OCI-LY7 (cell line): ENCODE results near the gene ARFGEF3. TPM values are rescaled to one million over a fixed set of nuclear protein-coding genes. Genes with fewer than 3 reads are reported as not detected.

Experiments used
- BruUV-seq: library from RNA; stranded (reverse); fragments of 400-500 nt; replicated peaks from 2 replicates; lab custom pipeline; 2021; lab: Mats Ljungman, UMichigan
- CTCF ChIA-PET: fragments of 300-600 bp; sonication (Branson Sonifier 250); formaldehyde crosslinking; loops from one replicate; lab custom pipeline; 2022; ENCODE audit warnings: antibody characterized with exemption; ENCODE audit not compliant: unreplicated experiment; lab: Charles Lee
- POLR2A ChIA-PET: fragments of 300-600 bp; sonication (Branson Sonifier 250); formaldehyde crosslinking; loops from one replicate; lab custom pipeline; 2022; ENCODE audit warnings: antibody characterized with exemption; lab: Charles Lee
- DNase-seq: peaks from one replicate; pipeline ENCODE4 v3.0.0-alpha.2; 2015; ENCODE audit warnings: low spot score
- H2AFZ ChIP-seq: fragments of 200-600 bp; sonication (generic), shearing (Covaris generic); 2 replicates; pipeline ENCODE4 v1.6.1; 2014; ENCODE audit warnings: mild to moderate bottlenecking, antibody characterized with exemption, low read length, moderate library complexity
- H3K27ac ChIP-seq: fragments of 200-600 bp; sonication (generic); 2 replicates; pipeline ENCODE4 v1.5.1; 2014; ENCODE audit warnings: mixed run types, low read depth, mild to moderate bottlenecking, moderate library complexity, low read length, inconsistent platforms; ENCODE audit not compliant: poor library complexity, severe bottlenecking
- H3K36me3 ChIP-seq: fragments of 200-600 bp; sonication (generic); 2 replicates; pipeline ENCODE4 v1.6.1; 2014; ENCODE audit warnings: mild to moderate bottlenecking, antibody characterized with exemption, low read length, moderate library complexity, mixed read lengths; ENCODE audit not compliant: insufficient read depth
- H3K4me1 ChIP-seq: fragments of 200-600 bp; sonication (generic); 2 replicates; pipeline ENCODE4 v1.5.1; 2014; ENCODE audit warnings: mild to moderate bottlenecking, low read length; ENCODE audit not compliant: insufficient read depth, poor library complexity, severe bottlenecking
- H3K4me2 ChIP-seq: fragments of 200-600 bp; sonication (generic); 2 replicates; pipeline ENCODE4 v1.6.1; 2014; ENCODE audit warnings: mild to moderate bottlenecking, low read length
- H3K4me3 ChIP-seq: fragments of 200-600 bp; sonication (generic); 2 replicates; pipeline ENCODE4 v1.5.1; 2014; ENCODE audit warnings: mild to moderate bottlenecking, low read depth, low read length; ENCODE audit not compliant: poor library complexity, severe bottlenecking
- H3K79me2 ChIP-seq: fragments of 200-600 bp; sonication (generic); 2 replicates; pipeline ENCODE4 v1.6.1; 2016; ENCODE audit warnings: low read depth, mild to moderate bottlenecking, low read length, moderate library complexity, mixed read lengths; ENCODE audit not compliant: insufficient read depth
- H3K9me2 ChIP-seq: fragments of 200-600 bp; sonication (generic); 2 replicates; pipeline ENCODE4 v1.6.1; 2016; ENCODE audit warnings: mild to moderate bottlenecking, low read length, mixed read lengths; ENCODE audit not compliant: insufficient read depth
- H3K9me3 ChIP-seq: fragments of 200-600 bp; sonication (generic); 2 replicates; pipeline ENCODE4 v1.6.1; 2014; ENCODE audit warnings: mild to moderate bottlenecking, mixed run types, low read length, mixed read lengths
- H4K20me1 ChIP-seq: fragments of 200-600 bp; sonication (generic); 2 replicates; pipeline ENCODE4 v1.6.1; 2014; ENCODE audit warnings: mild to moderate bottlenecking, antibody characterized with exemption, low read length, moderate library complexity, mixed read lengths; ENCODE audit not compliant: insufficient read depth
- CTCF ChIP-seq: fragments of 200-600 bp; sonication (generic); conservative IDR thresholded peaks from 2 replicates; pipeline ENCODE4 v1.5.1; 2014; ENCODE audit warnings: mild to moderate bottlenecking, antibody characterized with exemption, low read length, moderate library complexity, mixed read lengths
- EZH2phosphoT487 ChIP-seq: fragments of 200-600 bp; sonication (generic); IDR thresholded peaks from 2 replicates; pipeline ENCODE4 v1.6.1; 2018; ENCODE audit warnings: low read depth, borderline replicate concordance, mild to moderate bottlenecking, mixed run types, antibody characterized with exemption, low read length, moderate library complexity, mixed read lengths
- intact Hi-C: fragments of 100-400 bp; cut with micrococcal nuclease; formaldehyde crosslinking; loops from one replicate; pipeline ENCODE4 v1.10.0; 2022; ENCODE audit not compliant: unreplicated experiment
- total RNA-seq, 2 experiments: library from RNA; depleted of rRNA in 1 of 2; stranded (reverse); fragments of >200 nt in 1 of 2; shearing (Covaris generic) in 1 of 2; gene quantifications; 2 replicates each; pipeline ENCODE4 v1.2.3, GENCODE V29; 2014 to 2022

The ARFGEF3 gene
- total RNA-seq, 2 experiments from 2014 or later: not detected

GRCh38 chr6:138328210-138328609 lies 166.5 kb downstream of the ARFGEF3 start:
- Histone ChIP-seq H3K27ac (no peak overlapping the region), H3K36me3 (no peaks in the 10 kb centered on the region), H2AFZ (no peak overlapping the region), H3K4me3 (no peak overlapping the region), H3K9me2 (no peaks in the 10 kb centered on the region), H3K79me2 (no peaks in the 10 kb centered on the region), H4K20me1 (no peaks in the 10 kb centered on the region), H3K4me2 (no peak overlapping the region), H3K4me1 (no peaks in the 10 kb centered on the region), H3K9me3 (no peaks in the 10 kb centered on the region)
- POLR2A ChIA-PET: no interaction called here
- no peak for DNase-seq
- BruUV-seq: no TSS peak
- CTCF ChIA-PET: no interaction called here
- intact Hi-C loops: no loop called here
- TF ChIP-seq EZH2phosphoT487 (no peak), CTCF (no peak)

- Histone ChIP-seq H3K9me2 (no peaks in the 10 kb centered on the region), H3K9me3 (no peaks in the 10 kb centered on the region), H3K79me2 (no peaks in the 10 kb centered on the region), H3K36me3 (no peaks in the 10 kb centered on the region), H2AFZ (no peak overlapping the region), H4K20me1 (no peaks in the 10 kb centered on the region), H3K4me3 (no peak overlapping the region), H3K4me2 (no peak overlapping the region), H3K4me1 (no peaks in the 10 kb centered on the region), H3K27ac (no peak overlapping the region)
- CTCF ChIA-PET: no interaction called here
- BruUV-seq: no TSS peak
- intact Hi-C loops: no loop called here
- POLR2A ChIA-PET: no interaction called here
- DNase-seq: no peak
- no peak for TF ChIP-seq EZH2phosphoT487
These were observed 169.0 kb downstream of the ARFGEF3 start for GRCh38 chr6:138330763-138331162.

- H3K4me3 ChIP-seq: no peak overlapping the region
- no peak for TF ChIP-seq EZH2phosphoT487
- TF ChIP-seq CTCF: no peak
These were observed 169.7 kb downstream of the ARFGEF3 start for GRCh38 chr6:138331444-138331843.

More at GRCh38 chr6:138331444-138331843, 169.7 kb downstream of the ARFGEF3 start:
- POLR2A ChIA-PET: interaction anchor here (0.8 kb wide), 1 partner anchor 15 kb away, joined by 3 read pairs; no protein-coding TSS in a partner anchor
- Histone ChIP-seq H3K9me2 (no peaks in the 10 kb centered on the region), H3K4me1 (no peaks in the 10 kb centered on the region), H3K79me2 (no peaks in the 10 kb centered on the region), H3K27ac (no peak overlapping the region), H3K9me3 (no peaks in the 10 kb centered on the region), H4K20me1 (no peaks in the 10 kb centered on the region), H3K4me2 (no peak overlapping the region), H2AFZ (no peak overlapping the region), H3K36me3 (no peaks in the 10 kb centered on the region)
- DNase-seq: no peak
- no TSS peak for BruUV-seq
- CTCF ChIA-PET: no interaction called here
- intact Hi-C loops: no loop called here
